Stomach (tissue), 9 donors: ENCODE results near the gene PRKCE. TPM values are rescaled to one million over a fixed set of nuclear protein-coding genes. Genes with fewer than 3 reads are reported as not detected.

Experiments used
- DNase-seq, 2 donors: peaks; one replicate each; pipeline versions ENCODE4 v3.0.0 to v3.0.0-alpha.2; 2013 to 2019
- H3K27ac ChIP-seq, 5 donors: fragments of 200-600 bp in 4 of 5; sonication (generic) in 4 of 5; one replicate each; pipeline ENCODE4 v1.5.1; 2013 to 2019; ENCODE audit warnings: mild to moderate bottlenecking in 1 of 5, moderate library complexity in 1 of 5
- H3K27me3 ChIP-seq, 3 donors: fragments of 200-600 bp; sonication (generic); one replicate each; pipeline ENCODE4 v1.5.1; 2017 to 2019; ENCODE audit warnings: mixed run types in 1 of 3
- H3K36me3 ChIP-seq, 4 donors: fragments of 200-600 bp; sonication (generic); 1 replicate in 3 of 4; 2 replicates in 1 of 4; pipeline ENCODE4 v1.5.1; 2016 to 2019
- H3K4me1 ChIP-seq, 4 donors: fragments of 200-600 bp; sonication (generic); one replicate each; pipeline ENCODE4 v1.5.1; 2016 to 2019
- H3K4me3 ChIP-seq, 4 donors: fragments of 200-600 bp; sonication (generic) in 3 of 4; one replicate each; pipeline ENCODE4 v1.5.1; 2016 to 2019; ENCODE audit warnings: mild to moderate bottlenecking in 1 of 4
- H3K9me3 ChIP-seq, 4 donors: fragments of 200-600 bp; sonication (generic); one replicate each; pipeline ENCODE4 v1.5.1; 2016 to 2019
- EP300 ChIP-seq: sonication (generic); formaldehyde crosslinking; IDR thresholded peaks from one replicate; pipeline ENCODE4 v1.6.1; 2017; ENCODE audit warnings: antibody characterized with exemption
- POLR2A ChIP-seq, 4 donors: fragments of 450-650 bp; IDR thresholded peaks; one replicate each; pipeline ENCODE4 v1.6.1; 2016; ENCODE audit warnings: antibody characterized with exemption in 4 of 4, control low read depth in 2 of 4, mild to moderate bottlenecking in 1 of 4, moderate library complexity in 1 of 4
- POLR2AphosphoS5 ChIP-seq, 3 donors: sonication (generic); formaldehyde crosslinking; IDR thresholded peaks; one replicate each; pipeline ENCODE4 v1.6.1; 2016; ENCODE audit warnings: antibody characterized with exemption in 3 of 3
- WGBS, 5 donors: extraction: QIAGEN DNeasy Blood & Tissue Kit in 3 of 5; methylation state at CpG; one replicate each; pipeline versions ENCODE4 v1.1.5 to v1.1.7; 2013 to 2018; 5-methylcytosine and 5-hydroxymethylcytosine counted together
- intact Hi-C: fragments of 100-400 bp; cut with DNase I; formaldehyde crosslinking; loops from one replicate; pipeline ENCODE4 v1.15.1; 2023; ENCODE audit warnings: low total_unique reads
- polyA plus RNA-seq, 3 donors: library from polyadenylated mRNA; stranded (reverse); fragments of 200-250 nt; gene quantifications; one replicate each; pipeline ENCODE4 v1.2.3, GENCODE V29; 2013
- total RNA-seq, 5 donors: library from RNA; depleted of rRNA; stranded (reverse); fragments of >200 nt; gene quantifications; one replicate each; pipeline versions ENCODE4 v1.1.0 to v1.2.3, GENCODE V29; 2014 to 2016
- TF ChIP-seq, protein P1 (sequence below), 7 experiments: fragments of 450-650 bp in 4 of 7; fragments of 200-600 bp in 3 of 7; sonication (generic) in 3 of 7; IDR thresholded peaks; one replicate each; pipeline ENCODE4 v1.5.1; 2016 to 2019; ENCODE audit warnings: antibody characterized with exemption in 7 of 7, control low read depth in 2 of 7, mild to moderate bottlenecking in 1 of 7
- donor health status: healthy with polysubstance abuse.
- donor health status: Bipolar disorder and iron deficiency.
- donor health status: healthy.

Gene PRKCE
- total and polyA plus RNA-seq, 8 donors: 2.0 to 92.0 (median 10.0) TPM

DNA sequence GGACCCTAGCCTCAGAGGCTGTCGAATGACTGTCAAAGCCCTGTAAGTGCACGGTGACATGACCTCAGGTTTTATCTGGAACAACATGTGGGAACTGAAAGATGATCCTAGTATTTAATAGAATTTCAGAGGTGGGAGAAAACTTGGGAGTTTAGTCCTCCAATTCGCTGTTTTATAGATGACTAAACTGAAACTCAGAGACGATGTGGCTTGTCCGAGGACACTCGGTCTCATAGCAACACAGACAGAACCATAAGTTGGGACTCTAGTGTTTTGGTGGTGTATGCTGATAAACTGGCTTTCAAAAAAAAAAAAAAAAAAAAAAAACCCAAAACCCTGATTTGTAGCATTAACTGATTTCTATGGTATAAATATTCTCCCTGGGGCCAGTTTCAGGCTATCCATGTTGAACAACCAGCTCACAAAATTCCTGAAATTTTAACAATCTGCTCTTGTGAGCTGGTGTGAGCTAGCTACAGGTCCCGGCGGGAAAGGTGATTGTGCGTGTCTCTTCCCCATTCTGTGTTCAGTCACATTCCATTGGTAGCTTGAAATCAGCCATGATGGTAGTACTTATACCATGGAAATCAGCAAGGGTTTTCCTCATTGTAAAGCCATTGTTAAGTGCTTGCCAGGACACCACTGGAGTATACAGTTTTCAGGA lies 450.2 kb downstream of the PRKCE start:
- H3K9me3 ChIP-seq: peaks cover 0 to 12% (median 10%) of the 10 kb centered on the region in 4 donors
- H3K4me3 ChIP-seq: no peak overlapping the region
- intact Hi-C loops: no loop called here
- no peak overlapping the region for H3K27ac ChIP-seq
- peaks cover 0 to 17% (median 2%) of the 10 kb centered on the region in 4 donors for H3K36me3 ChIP-seq
- no peak for DNase-seq
- H3K27me3 ChIP-seq: no peaks in the 10 kb centered on the region
- TF ChIP-seq POLR2A (IDR thresholded peaks at IDR 0.05) (no peak), EP300 (no peak), POLR2AphosphoS5 (IDR thresholded peaks at IDR 0.05) (no peak)
- TF ChIP-seq, protein P1, sequence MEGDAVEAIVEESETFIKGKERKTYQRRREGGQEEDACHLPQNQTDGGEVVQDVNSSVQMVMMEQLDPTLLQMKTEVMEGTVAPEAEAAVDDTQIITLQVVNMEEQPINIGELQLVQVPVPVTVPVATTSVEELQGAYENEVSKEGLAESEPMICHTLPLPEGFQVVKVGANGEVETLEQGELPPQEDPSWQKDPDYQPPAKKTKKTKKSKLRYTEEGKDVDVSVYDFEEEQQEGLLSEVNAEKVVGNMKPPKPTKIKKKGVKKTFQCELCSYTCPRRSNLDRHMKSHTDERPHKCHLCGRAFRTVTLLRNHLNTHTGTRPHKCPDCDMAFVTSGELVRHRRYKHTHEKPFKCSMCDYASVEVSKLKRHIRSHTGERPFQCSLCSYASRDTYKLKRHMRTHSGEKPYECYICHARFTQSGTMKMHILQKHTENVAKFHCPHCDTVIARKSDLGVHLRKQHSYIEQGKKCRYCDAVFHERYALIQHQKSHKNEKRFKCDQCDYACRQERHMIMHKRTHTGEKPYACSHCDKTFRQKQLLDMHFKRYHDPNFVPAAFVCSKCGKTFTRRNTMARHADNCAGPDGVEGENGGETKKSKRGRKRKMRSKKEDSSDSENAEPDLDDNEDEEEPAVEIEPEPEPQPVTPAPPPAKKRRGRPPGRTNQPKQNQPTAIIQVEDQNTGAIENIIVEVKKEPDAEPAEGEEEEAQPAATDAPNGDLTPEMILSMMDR (IDR thresholded peaks at IDR 0.05): no peak
- peaks cover 6 to 22% (median 15%) of the 10 kb centered on the region in 4 donors for H3K4me1 ChIP-seq
- 76 to 94% (median 88%) methylated on average over 9 of the region's 9 CpGs for WGBS, 5 donors

- TF ChIP-seq POLR2AphosphoS5 (IDR thresholded peaks at IDR 0.05) (no peak), POLR2A (IDR thresholded peaks at IDR 0.05) (no peak), EP300 (no peak)
- TF ChIP-seq, protein P1 (IDR thresholded peaks at IDR 0.05): no peak
- intact Hi-C loops: no loop called here
- WGBS, 5 donors: 0 to 99% (median 98%) methylated on average over 2 of the region's 2 CpGs
Measured at GRCh38 chr2:46106690-46107089, 455.2 kb downstream of the PRKCE start.

DNA sequence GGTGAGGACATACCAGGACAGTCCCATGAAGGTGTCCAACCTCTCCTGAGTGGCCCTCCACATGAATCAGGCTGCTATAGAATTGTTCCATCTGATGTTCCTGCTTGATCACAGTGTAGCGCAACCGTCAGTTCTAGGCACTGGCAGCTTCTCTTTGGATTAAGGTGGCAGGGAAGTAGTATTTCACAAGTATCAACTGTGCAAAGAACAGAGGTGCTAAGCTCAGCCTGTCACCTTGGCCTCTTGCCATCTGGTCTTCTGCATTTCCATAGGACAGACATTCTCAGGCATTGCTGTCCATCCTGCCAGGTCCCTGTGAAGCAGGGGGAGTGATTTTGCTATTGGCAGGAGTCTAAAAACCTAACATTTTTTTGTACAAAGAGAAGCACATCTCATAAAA lies 463.5 kb downstream of the PRKCE start:
- intact Hi-C loops: no loop called here
- no peak overlapping the region for H3K27ac ChIP-seq
- peaks cover 4 to 42% (median 10%) of the 10 kb centered on the region in 4 donors for H3K4me1 ChIP-seq
- no peaks in the 10 kb centered on the region for H3K27me3 ChIP-seq
- H3K9me3 ChIP-seq: no peaks in the 10 kb centered on the region
- WGBS, 5 donors: 89 to 95% (median 93%) methylated on average over 2 of the region's 2 CpGs
- TF ChIP-seq EP300 (no peak), POLR2A (IDR thresholded peaks at IDR 0.05) (no peak), POLR2AphosphoS5 (IDR thresholded peaks at IDR 0.05) (no peak)
- TF ChIP-seq, protein P1 (IDR thresholded peaks at IDR 0.05): no peak
- no peak overlapping the region for H3K4me3 ChIP-seq
- no peak for DNase-seq
- H3K36me3 ChIP-seq: no peaks in the 10 kb centered on the region

More at GRCh38 chr2:46106690-46107089, 455.2 kb downstream of the PRKCE start:
- H3K36me3 ChIP-seq: peaks cover 0 to 17% (median 2%) of the 10 kb centered on the region in 4 donors
- H3K9me3 ChIP-seq: peaks cover 0 to 12% (median 10%) of the 10 kb centered on the region in 4 donors
- DNase-seq: no peak
- H3K4me3 ChIP-seq: no peak overlapping the region
- no peaks in the 10 kb centered on the region for H3K27me3 ChIP-seq
- H3K4me1 ChIP-seq: no peaks in the 10 kb centered on the region
- H3K27ac ChIP-seq: no peak overlapping the region

GRCh38 chr2:46116150-46116549 lies 464.7 kb downstream of the PRKCE start:
- no peak for DNase-seq
- Histone ChIP-seq H3K27me3 (no peaks in the 10 kb centered on the region), H3K4me3 (no peak overlapping the region), H3K4me1 (peaks cover 4 to 42% (median 13%) of the 10 kb centered on the region in 4 donors), H3K9me3 (no peaks in the 10 kb centered on the region), H3K27ac (no peak overlapping the region), H3K36me3 (no peaks in the 10 kb centered on the region)
- intact Hi-C loops: no loop called here
- no peak for TF ChIP-seq POLR2A (IDR thresholded peaks at IDR 0.05)
- TF ChIP-seq EP300: no peak
- TF ChIP-seq, protein P1 (IDR thresholded peaks at IDR 0.05): no peak
- WGBS, 5 donors: 70 to 81% (median 73%) methylated on average over 2 of the region's 2 CpGs
